GM12801 (cell line): ENCODE results near the gene SLCO2A1.

Source experiments
- CTCF ChIP-seq: IDR thresholded peaks from one replicate; pipeline ENCODE4 v1.5.1; 2011; ENCODE audit warnings: control low read depth; ENCODE audit not compliant: insufficient read length; ENCODE audit errors: extremely low read depth

Gene SLCO2A1

DNA sequence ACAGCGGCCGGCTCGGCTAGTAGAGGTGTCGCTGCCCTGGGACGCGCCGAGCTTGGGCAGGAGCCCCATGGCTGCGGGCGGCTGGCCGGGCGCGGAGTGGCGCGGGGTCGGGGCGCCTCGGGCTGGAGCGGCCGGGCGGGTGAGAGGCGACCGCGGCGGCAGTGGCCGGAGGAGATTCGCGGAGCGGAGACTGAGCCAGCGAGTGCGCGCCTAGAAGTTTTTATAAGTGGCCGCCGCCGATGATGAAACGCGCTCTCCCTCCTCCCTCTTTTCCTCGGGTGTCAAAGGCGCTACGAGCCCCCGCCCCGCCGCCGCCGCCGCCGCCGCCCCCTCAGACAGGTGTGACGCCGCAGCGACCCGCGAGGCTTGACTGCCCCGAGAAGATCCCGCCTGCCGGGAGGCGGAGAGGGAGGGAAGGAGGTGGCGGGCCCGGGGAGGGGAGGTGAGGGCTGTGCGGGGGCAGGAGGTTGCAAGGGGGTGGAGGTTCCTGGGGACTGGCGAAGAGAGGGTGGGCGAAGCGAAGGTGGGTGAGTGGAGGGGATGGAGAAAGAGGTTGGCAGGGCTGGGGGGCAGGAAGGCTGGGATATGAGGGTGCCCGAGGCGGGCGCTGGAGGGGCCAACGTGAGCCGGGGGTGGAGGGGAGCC is at the start of gene SLCO2A1:
SLCO2A1 (minus strand) TSS at position 192 of the 645 bp plus-strand sequence; CDS start at position 69, 123 bp downstream.
- TF ChIP-seq CTCF = no peak

GRCh38 chr3:134079111-134079547 is 49.4 kb upstream of the SLCO2A1 start:
- TF ChIP-seq CTCF = no peak

- TF ChIP-seq CTCF = no peak
Observed at GRCh38 chr3:134078169-134078831, 48.6 kb upstream of the SLCO2A1 start.

- TF ChIP-seq CTCF = no peak
Observed at GRCh38 chr3:134077649-134078161, 48.0 kb upstream of the SLCO2A1 start.

GRCh38 chr3:134076851-134077250 is 47.1 kb upstream of the SLCO2A1 start:
- no peak for TF ChIP-seq CTCF

- TF ChIP-seq CTCF = no peak
Observed at GRCh38 chr3:134075846-134076245, 46.1 kb upstream of the SLCO2A1 start.

GRCh38 chr3:134075568-134075825 is 45.8 kb upstream of the SLCO2A1 start:
- no peak for TF ChIP-seq CTCF
